COR-L47 (cell line): ENCODE data around the gene CCDC124.
"Not testable (repeated sequence)": the region's sequence is repeated elsewhere in the genome, so short reads cannot be mapped to it uniquely, and the experiment has no call there.

Source experiments
- DNase-seq: peaks from one replicate; lab custom pipeline; 2025; lab: John Stamatoyannopoulos, UW

Gene CCDC124

GRCh38 chr19:17986569-17986968, 53.8 kb downstream of the CCDC124 start:
- DNase-seq = not testable (repeated sequence)

GRCh38 chr19:17988161-17988560, 55.3 kb downstream of the CCDC124 start:
- DNase-seq = no peak

- no peak for DNase-seq
Observed at GRCh38 chr19:17989425-17990094, 56.7 kb downstream of the CCDC124 start.

GRCh38 chr19:17993076-17993813, 60.4 kb downstream of the CCDC124 start:
- no peak for DNase-seq
